VCaP (cell line): ENCODE measurements around the gene LBH.

Source experiments
- H3K27ac ChIP-seq: fragments of 450-650 bp; 2 replicates; pipeline ENCODE4 v1.5.1; 2017
- CTCF ChIP-seq: fragments of 450-650 bp; conservative IDR thresholded peaks from 2 replicates; pipeline ENCODE4 v1.5.1; 2017; ENCODE audit warnings: mild to moderate bottlenecking, moderate library complexity

The LBH gene

DNA sequence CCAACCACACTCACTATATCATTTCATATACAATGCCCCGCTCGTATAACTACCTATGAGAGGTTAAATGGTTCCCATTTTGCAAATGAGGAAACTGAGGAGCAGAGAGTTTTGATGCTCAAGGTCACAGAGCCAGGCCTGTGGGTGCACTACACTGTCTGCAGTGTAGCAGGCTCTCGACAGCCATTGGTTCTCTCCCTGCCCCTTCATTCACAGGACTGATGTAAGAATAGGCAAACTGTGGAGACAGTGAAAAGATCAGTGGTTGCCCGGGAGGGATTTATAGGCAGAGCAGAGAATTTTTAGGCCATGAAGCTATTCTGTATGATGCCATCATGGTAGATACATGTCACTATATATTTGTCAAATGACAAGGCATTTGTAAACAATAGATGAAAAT is 39.0 kb upstream of the LBH start:
- H3K27ac ChIP-seq, result no peak overlapping the region
- no peak for TF ChIP-seq CTCF

DNA sequence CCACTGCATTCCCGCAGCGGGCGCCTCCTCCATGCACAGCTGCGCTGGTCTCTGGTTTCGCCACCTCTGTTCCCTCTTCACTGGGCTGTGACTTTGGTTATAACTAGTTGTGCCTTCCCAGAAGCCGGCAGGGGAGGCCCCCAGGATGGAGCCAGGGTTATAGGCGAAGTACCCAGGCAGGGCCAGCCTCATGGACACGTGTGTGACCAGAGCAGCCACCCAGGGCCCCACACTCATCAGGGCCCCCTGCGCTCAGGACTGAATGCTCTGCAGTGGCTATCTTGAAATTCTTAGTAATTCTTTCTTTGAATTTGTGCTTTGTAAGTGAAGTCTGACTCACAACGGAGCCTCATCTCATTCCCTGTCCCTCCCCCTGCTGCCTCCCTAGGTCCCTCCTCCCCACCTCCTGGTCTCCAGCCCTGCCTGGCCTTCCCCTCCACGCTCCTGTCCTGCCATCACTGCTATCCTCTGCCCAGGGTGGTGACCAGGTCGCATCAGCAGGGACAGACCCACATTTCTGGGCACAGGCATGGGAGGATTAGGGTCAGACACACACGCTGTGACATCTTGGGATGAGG is 38.1 kb upstream of the LBH start:
- no peak for TF ChIP-seq CTCF
- no peak overlapping the region for H3K27ac ChIP-seq

DNA sequence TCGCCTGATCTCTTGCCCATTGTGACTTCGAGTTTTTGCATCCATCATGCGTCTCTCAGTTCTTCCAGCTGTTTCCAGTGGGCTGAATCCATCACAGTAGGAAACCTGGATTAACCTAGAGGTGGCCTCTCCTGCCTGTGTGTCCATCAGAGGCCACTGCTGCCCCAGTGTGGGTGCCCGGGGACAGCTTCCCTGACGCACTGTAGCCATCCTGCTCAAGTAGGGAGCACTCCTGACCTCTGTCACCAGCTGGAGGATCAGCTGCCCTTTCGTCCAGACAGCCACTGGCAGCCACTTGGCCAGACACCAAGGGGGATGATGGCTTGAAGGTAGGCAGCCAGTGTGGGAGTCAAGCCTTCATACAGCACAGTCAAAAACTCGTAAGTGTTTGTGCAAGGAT is 36.9 kb upstream of the LBH start:
- no peak overlapping the region for H3K27ac ChIP-seq
- no peak for TF ChIP-seq CTCF

DNA sequence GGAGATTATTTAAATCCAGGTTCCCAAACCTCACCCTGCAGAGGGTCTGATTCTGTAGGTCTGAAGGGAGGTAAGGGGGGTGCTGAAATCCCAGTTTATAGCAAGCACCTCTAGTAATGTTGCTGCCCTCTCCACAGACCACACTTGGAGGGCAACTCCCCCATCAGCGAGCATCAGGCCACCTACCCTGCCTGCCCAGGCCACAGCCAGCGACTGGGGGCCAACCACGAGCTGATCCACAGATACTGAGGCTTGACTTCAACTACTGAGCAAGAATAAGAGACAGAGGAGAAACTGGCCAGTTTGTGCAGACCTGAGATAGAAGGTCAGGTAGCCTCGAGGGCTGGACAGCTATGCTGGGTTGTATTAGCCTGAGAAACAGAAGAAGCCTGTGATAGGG is 36.3 kb upstream of the LBH start:
- no peak overlapping the region for H3K27ac ChIP-seq
- no peak for TF ChIP-seq CTCF

GRCh38 chr2:30197570-30198192 is 33.7 kb upstream of the LBH start:
- peak; percentile 21; the same call in 1 of the 2 replicates for TF ChIP-seq CTCF

DNA sequence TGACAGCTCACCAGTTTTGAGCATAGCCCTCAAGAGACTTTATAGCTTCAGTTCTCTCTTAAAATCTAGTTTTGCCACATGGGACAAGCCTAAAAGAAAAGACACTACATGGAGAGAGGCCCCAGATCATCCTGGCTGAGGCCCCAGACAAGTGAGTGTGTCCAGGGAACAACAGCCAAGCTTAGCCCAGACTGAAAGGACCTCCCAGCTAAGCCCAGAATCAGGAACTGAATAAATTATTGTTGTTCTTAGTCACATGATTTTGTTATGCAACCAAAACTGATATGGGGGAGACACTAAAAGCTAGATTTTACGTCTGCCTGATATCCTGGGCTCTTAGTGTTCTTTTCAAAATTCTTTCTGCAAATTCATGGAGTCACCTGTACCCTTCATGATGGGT is 29.3 kb upstream of the LBH start:
- no peak overlapping the region for H3K27ac ChIP-seq
- no peak for TF ChIP-seq CTCF

More at GRCh38 chr2:30197570-30198192, 33.7 kb upstream of the LBH start:
- H3K27ac ChIP-seq, result no peak overlapping the region

DNA sequence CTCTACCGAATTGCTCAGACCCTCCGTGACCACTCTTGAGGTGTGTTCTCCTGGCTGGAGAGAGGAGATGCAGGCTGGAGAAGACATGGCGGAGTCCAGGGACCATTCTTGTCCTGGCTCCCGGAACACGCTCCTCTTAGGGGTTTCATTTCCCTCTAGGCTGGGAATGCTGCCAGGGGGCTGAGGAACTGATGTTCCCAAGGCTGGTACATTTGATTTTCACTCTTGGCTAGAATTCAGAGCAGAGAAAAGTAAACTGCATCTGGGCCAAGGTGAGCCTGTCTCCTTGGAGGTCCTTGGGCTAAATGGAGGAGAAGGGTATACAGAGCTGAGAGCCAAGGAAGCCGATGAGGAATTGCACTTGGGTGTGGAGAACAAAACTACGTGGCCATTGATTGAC is 28.2 kb upstream of the LBH start:
- TF ChIP-seq CTCF, result no peak
- peak overlapping the region; percentile 34 for H3K27ac ChIP-seq
